ENCODE data around the gene KCNAB1.

- no peak for TF ChIP-seq POLR2A (IDR thresholded peaks at IDR 0.05; ENCODE audit: low read length)
- TF ChIP-seq GATA1 (IDR thresholded peaks at IDR 0.05; ENCODE audit: low read depth, low read length), result no peak
These were observed 293.0 kb downstream of the KCNAB1 start for GRCh38 chr3:156413293-156413892.

All from erythroblast (primary cell).